Breast epithelium (tissue), 4 donors: Measurements from ENCODE around the gene DSG1. TPM values are rescaled to one million over a fixed set of nuclear protein-coding genes. Genes with fewer than 3 reads are reported as not detected.

Experiments used
- DNase-seq, 2 donors: peaks; one replicate each; pipeline ENCODE4 v3.0.0-alpha.2; 2019; ENCODE audit warnings: low spot score in 2 of 2
- H3K27ac ChIP-seq, 2 donors: fragments of 200-600 bp; sonication (generic) in 1 of 2; one replicate each; pipeline ENCODE4 v1.5.1; 2016 to 2019; ENCODE audit warnings: mild to moderate bottlenecking in 1 of 2
- H3K27me3 ChIP-seq, 2 donors: fragments of 200-600 bp; sonication (generic) in 1 of 2; one replicate each; pipeline versions ENCODE4 v1.5.1 to v1.6.0; 2017 to 2019; ENCODE audit warnings: control low read depth in 1 of 2, mild to moderate bottlenecking in 1 of 2
- H3K36me3 ChIP-seq: fragments of 200-600 bp; one replicate; pipeline ENCODE4 v1.5.1; 2019
- H3K4me1 ChIP-seq, 2 donors: fragments of 200-600 bp; sonication (generic); one replicate each; pipeline ENCODE4 v1.5.1; 2016 to 2019; ENCODE audit warnings: control low read depth in 1 of 2
- H3K4me3 ChIP-seq, 3 donors: fragments of 200-600 bp; sonication (generic); 1 replicate in 2 of 3; 2 replicates in 1 of 3; pipeline ENCODE4 v1.5.1; 2016 to 2019; ENCODE audit warnings: mild to moderate bottlenecking in 3 of 3, moderate library complexity in 2 of 3
- H3K9me3 ChIP-seq, 2 donors: fragments of 200-600 bp; sonication (generic) in 1 of 2; one replicate each; pipeline ENCODE4 v1.5.1; 2016 to 2019; ENCODE audit warnings: control low read depth in 1 of 2
- POLR2A ChIP-seq: fragments of 450-650 bp; IDR thresholded peaks from one replicate; pipeline ENCODE4 v1.6.1; 2016; ENCODE audit warnings: antibody characterized with exemption, mild to moderate bottlenecking, moderate library complexity
- POLR2AphosphoS5 ChIP-seq, 3 donors: sonication (generic); formaldehyde crosslinking; IDR thresholded peaks; one replicate each; pipeline ENCODE4 v1.6.1; 2017; ENCODE audit warnings: antibody characterized with exemption in 3 of 3
- intact Hi-C: fragments of 100-400 bp; cut with DNase I; formaldehyde crosslinking; loops from one replicate; pipeline ENCODE4 v1.15.1; 2023; ENCODE audit warnings: low total_unique reads
- total RNA-seq, 3 donors: library from RNA; depleted of rRNA; stranded (reverse); fragments of >200 nt; gene quantifications; one replicate each; pipeline ENCODE4 v1.1.0, GENCODE V29; 2016
- TF ChIP-seq, protein P1 (sequence below), 3 donors: fragments of 450-650 bp; IDR thresholded peaks; one replicate each; pipeline ENCODE4 v1.5.1; 2016 to 2017; ENCODE audit warnings: antibody characterized with exemption in 3 of 3, mild to moderate bottlenecking in 3 of 3, moderate library complexity in 3 of 3

DSG1 gene
- total RNA-seq, 3 donors from 2014 or later = 2.6 to 22.2 TPM; not detected in 1

DNA sequence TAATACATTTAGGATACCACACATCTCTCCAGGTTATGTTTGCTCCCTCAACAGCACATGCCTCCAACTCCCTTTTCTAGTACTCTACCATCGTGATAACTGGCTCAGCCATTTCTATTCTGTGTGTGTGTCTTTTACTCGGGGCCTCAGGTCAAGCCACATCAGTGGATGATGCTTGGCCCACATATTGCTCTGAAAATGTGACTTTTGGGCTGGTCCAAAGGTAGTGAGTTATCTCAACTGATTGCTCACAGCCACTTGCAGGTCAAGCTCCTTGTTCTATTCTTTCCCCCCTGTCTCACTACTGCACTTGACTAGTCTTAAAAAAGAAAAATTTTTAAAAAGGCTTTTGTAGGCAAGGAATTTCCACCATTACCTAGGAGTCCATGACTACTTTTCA is 64.1 kb downstream of the DSG1 start:
- H3K36me3 ChIP-seq = no peaks in the 10 kb centered on the region
- no peaks in the 10 kb centered on the region for H3K4me1 ChIP-seq
- no peak overlapping the region for H3K27ac ChIP-seq
- no peaks in the 10 kb centered on the region for H3K27me3 ChIP-seq
- TF ChIP-seq POLR2A (no peak), POLR2AphosphoS5 (IDR thresholded peaks at IDR 0.05) (no peak)
- TF ChIP-seq, protein P1, sequence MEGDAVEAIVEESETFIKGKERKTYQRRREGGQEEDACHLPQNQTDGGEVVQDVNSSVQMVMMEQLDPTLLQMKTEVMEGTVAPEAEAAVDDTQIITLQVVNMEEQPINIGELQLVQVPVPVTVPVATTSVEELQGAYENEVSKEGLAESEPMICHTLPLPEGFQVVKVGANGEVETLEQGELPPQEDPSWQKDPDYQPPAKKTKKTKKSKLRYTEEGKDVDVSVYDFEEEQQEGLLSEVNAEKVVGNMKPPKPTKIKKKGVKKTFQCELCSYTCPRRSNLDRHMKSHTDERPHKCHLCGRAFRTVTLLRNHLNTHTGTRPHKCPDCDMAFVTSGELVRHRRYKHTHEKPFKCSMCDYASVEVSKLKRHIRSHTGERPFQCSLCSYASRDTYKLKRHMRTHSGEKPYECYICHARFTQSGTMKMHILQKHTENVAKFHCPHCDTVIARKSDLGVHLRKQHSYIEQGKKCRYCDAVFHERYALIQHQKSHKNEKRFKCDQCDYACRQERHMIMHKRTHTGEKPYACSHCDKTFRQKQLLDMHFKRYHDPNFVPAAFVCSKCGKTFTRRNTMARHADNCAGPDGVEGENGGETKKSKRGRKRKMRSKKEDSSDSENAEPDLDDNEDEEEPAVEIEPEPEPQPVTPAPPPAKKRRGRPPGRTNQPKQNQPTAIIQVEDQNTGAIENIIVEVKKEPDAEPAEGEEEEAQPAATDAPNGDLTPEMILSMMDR (IDR thresholded peaks at IDR 0.05) = no peak
- no peak for DNase-seq
- H3K9me3 ChIP-seq = no peaks in the 10 kb centered on the region
- intact Hi-C loops = no loop called here
- no peak overlapping the region for H3K4me3 ChIP-seq

DNA sequence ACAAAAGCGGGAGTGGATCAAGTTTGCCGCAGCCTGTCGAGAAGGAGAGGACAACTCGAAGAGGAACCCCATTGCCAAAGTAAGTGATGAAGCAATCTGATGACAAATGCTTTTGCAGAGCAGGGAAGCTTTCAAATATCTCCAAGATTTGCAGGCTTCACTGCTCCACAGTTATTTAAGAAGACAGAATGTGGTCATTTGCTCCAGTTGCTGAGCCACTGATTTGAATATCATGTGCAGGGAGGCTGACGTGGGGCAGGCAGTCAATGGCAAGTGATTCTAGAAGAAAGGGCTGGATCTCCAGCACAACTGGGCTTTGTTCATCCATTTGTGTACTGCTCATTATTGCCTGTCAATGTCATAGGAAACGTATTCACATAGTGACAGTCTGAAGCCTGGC is 68.8 kb downstream of the DSG1 start:
- Histone ChIP-seq H3K27ac (no peak overlapping the region), H3K4me1 (no peaks in the 10 kb centered on the region), H3K36me3 (no peaks in the 10 kb centered on the region), H3K4me3 (no peak overlapping the region), H3K9me3 (no peaks in the 10 kb centered on the region), H3K27me3 (no peaks in the 10 kb centered on the region)
- intact Hi-C loops = no loop called here
- no peak for TF ChIP-seq POLR2AphosphoS5 (IDR thresholded peaks at IDR 0.05)
- TF ChIP-seq, protein P1 (IDR thresholded peaks at IDR 0.05) = no peak
- no peak for DNase-seq

DNA sequence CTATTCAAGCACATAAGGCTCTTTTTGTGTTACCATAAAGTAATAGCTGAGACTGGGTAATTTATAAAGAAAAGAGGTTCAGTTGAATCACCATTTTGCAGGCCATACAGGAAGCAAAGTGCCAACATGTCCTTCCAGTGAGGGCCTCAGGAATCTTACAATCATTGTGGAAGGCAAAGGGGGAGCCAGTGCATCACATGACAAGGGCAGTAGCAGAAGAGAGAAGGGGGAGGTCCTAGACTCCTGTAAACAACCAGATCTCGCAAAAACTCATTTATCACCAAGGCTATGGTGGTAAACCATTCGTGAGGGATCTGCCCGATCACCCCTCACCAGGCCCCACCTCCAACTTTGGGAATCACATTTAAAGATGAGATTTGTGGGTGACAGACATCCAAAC is 75.3 kb downstream of the DSG1 start:
- intact Hi-C loops = no loop called here
- no peaks in the 10 kb centered on the region for H3K9me3 ChIP-seq
- H3K36me3 ChIP-seq = no peaks in the 10 kb centered on the region
- H3K4me1 ChIP-seq = no peaks in the 10 kb centered on the region
- H3K27me3 ChIP-seq = no peaks in the 10 kb centered on the region
- no peak for DNase-seq
- H3K27ac ChIP-seq = no peak overlapping the region
- no peak overlapping the region for H3K4me3 ChIP-seq
- TF ChIP-seq POLR2A (no peak), POLR2AphosphoS5 (IDR thresholded peaks at IDR 0.05) (no peak)
- TF ChIP-seq, protein P1 (IDR thresholded peaks at IDR 0.05) = no peak

DNA sequence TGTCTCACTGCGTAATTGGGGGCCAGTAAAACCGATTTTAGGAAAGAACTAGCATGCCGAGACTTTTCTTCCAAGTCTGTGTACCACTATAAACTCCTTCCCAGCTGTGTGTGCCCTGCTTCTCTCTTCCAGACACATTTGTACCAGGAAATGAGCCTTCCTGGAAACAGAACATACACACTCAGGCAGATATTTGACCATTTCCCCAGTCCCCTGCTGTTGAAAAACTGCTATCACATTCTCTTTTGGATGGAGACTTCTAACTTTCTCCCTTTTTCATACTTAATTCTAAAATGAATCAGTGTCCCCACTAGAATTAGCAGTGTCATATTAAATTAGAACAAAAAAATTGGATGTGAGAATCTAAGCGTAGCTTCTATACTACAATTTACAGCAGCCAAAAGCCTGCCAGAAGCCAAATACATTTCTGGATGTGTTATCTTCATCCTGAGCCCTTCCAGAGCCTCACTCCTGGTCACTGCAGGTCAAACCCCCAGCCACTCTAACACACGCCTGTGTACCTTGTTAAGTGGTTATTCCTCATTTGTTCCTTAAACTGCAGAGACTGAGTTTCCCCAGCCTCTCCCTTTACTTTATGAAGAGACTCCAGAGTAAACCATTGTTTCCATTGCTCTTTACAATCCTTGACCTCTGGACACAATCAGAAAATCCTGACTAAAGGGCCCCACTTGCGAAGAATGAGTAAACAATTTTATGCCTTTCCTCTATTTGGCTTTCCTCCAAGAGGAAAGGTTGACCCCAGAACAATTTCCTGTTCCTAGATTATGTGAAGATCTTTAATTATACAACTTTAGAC is 79.0 kb downstream of the DSG1 start:
- Histone ChIP-seq H3K27ac (peak overlapping the region; percentile 19 to 70), H3K4me3 (no peak overlapping the region), H3K4me1 (no peaks in the 10 kb centered on the region), H3K36me3 (no peaks in the 10 kb centered on the region), H3K27me3 (no peaks in the 10 kb centered on the region), H3K9me3 (no peaks in the 10 kb centered on the region)
- TF ChIP-seq POLR2AphosphoS5 (IDR thresholded peaks at IDR 0.05) = no peak
- TF ChIP-seq, protein P1 (IDR thresholded peaks at IDR 0.05) = no peak
- TF ChIP-seq POLR2A = no peak
- no peak for DNase-seq
- intact Hi-C loops = no loop called here

DNA sequence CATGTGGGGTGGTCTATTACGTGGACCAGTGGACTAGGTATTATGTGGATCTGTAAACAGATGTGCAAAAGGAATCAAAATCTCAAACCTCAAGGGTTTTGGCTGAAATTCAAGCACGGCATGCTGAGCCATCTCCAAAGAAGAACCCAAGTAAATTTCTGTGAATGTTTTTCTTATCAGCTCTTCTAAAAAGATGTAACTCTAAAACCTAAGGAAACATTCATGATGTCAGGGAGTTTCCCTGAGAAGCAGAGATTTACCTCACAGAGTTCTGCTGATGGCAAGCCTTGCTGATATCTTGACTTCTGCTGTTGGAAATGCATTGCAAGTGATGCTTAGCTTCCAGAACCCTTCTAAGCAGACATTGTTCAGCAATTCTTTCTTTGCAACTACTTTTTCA is 80.2 kb downstream of the DSG1 start:
- no peaks in the 10 kb centered on the region for H3K27me3 ChIP-seq
- intact Hi-C loops = no loop called here
- no peaks in the 10 kb centered on the region for H3K9me3 ChIP-seq
- no peak overlapping the region for H3K27ac ChIP-seq
- no peaks in the 10 kb centered on the region for H3K36me3 ChIP-seq
- no peak for DNase-seq
- TF ChIP-seq POLR2AphosphoS5 (IDR thresholded peaks at IDR 0.05) = no peak
- TF ChIP-seq, protein P1 (IDR thresholded peaks at IDR 0.05) = no peak
- TF ChIP-seq POLR2A = no peak
- H3K4me1 ChIP-seq = no peaks in the 10 kb centered on the region
- H3K4me3 ChIP-seq = no peak overlapping the region
